ENCODE data around the gene PIK3R4.

Gene PIK3R4

DNA sequence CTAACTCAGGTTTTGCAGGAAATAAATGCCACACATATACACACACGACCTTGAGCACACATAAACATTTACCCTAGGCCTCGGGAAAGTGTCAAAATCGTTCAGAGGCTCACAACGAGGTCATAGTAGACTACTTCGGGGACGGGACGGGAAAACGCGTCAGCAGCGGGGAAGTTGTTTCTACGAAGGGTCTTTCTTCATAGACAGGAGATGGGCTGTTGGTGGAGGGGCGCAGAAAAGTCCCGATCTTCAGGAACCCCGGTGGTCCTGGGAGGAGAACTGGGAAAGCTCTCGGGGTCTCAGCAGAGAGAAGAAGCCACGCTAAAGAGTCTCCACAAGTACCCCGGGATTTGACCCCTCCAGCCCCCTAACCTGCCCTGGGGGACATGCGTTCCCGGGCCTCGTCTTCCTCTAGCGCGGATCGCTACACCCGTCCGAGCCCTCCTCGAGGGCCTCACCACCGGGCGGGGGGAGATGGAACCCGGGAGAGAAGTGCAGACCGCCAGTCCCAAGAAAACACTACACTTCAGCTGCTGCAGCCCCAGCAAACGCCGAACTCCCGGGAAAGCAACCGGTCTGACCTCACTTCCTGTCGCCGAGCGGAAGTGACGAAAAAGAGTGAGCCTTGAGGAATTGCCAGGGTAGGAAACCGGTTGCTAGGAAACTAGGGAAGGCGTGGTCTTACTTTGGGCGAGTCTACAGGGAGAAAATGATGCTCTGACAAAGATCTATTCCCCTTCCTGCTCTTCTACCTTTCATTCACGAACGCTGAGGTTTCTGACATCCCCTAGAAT, at the start of gene PIK3R4:
Gene PIK3R4, minus strand, starts transcription at position 584 of the 794 bp plus-strand sequence. CDS start 1,611 bp downstream, outside the sequence.
- peaks cover 60% of the 10 kb centered on the region for H3K79me2 ChIP-seq (ENCODE audit: control insufficient read depth, low read length)
- no peaks in the 10 kb centered on the region for H4K20me1 ChIP-seq (ENCODE audit: control insufficient read depth, insufficient read depth, low read depth, low read length)
- H3K9me3 ChIP-seq (ENCODE audit: control insufficient read depth, insufficient read depth, low read length), result no peaks in the 10 kb centered on the region
- H3F3A ChIP-seq (ENCODE audit: control insufficient read depth, insufficient read depth), result peaks cover 6% of the 10 kb centered on the region; the same call in 1 of the 2 replicates
- no peaks in the 10 kb centered on the region for H3K9me2 ChIP-seq (replicated peaks; ENCODE audit: control insufficient read depth, low read length)
- H3K27ac ChIP-seq (ENCODE audit: low read depth, low read length), result peak within 1 kb of the TSS; percentile 43
- H3K4me1 ChIP-seq (ENCODE audit: control insufficient read depth, low read length), result peaks cover 39% of the 10 kb centered on the region
- H3K4me3 ChIP-seq (ENCODE audit: low read length), result peak within 1 kb of the TSS; percentile 97
- H3K36me3 ChIP-seq (ENCODE audit: control insufficient read depth, low read length), result peaks cover 21% of the 10 kb centered on the region
- no peak for TF ChIP-seq EZH2phosphoT487 (IDR thresholded peaks at IDR 0.05; ENCODE audit: borderline replicate concordance, low read length)
- TF ChIP-seq, protein P1, sequence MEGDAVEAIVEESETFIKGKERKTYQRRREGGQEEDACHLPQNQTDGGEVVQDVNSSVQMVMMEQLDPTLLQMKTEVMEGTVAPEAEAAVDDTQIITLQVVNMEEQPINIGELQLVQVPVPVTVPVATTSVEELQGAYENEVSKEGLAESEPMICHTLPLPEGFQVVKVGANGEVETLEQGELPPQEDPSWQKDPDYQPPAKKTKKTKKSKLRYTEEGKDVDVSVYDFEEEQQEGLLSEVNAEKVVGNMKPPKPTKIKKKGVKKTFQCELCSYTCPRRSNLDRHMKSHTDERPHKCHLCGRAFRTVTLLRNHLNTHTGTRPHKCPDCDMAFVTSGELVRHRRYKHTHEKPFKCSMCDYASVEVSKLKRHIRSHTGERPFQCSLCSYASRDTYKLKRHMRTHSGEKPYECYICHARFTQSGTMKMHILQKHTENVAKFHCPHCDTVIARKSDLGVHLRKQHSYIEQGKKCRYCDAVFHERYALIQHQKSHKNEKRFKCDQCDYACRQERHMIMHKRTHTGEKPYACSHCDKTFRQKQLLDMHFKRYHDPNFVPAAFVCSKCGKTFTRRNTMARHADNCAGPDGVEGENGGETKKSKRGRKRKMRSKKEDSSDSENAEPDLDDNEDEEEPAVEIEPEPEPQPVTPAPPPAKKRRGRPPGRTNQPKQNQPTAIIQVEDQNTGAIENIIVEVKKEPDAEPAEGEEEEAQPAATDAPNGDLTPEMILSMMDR (IDR thresholded peaks at IDR 0.05; ENCODE audit: low read depth, low read length, poor library complexity, severe bottlenecking), result no peak
- peak within 1 kb of the TSS; percentile 99 for H3K4me2 ChIP-seq (ENCODE audit: low read length)
- no peaks in the 10 kb centered on the region for H3K27me3 ChIP-seq (ENCODE audit: control insufficient read depth, low read length)

DNA sequence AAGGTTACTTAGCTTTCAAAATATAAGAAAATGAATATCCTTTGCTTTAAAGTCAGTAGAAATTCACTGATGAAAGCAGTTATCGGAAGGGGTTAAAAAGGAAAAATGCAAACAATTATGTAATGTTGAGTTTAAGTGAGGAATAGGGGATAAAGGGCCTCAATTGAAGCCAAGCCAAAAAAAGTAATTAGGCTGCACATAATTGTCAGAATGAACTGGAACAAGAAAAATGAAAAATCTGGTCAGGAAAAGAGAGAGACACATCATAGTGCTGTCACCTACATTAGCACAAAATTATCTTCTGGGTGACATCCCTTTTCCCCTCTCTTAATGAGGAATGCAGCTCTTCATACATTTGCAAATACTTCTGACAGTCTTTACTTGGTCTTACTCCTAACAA, 48.8 kb upstream of the PIK3R4 start:
- no peaks in the 10 kb centered on the region for H3K4me1 ChIP-seq (ENCODE audit: control insufficient read depth, low read length)
- peaks cover 4% of the 10 kb centered on the region; the same call in 1 of the 2 replicates for H3K27me3 ChIP-seq (ENCODE audit: control insufficient read depth, low read length)
- H3K4me3 ChIP-seq (ENCODE audit: low read length), result no peak overlapping the region
- no peaks in the 10 kb centered on the region for H3K9me3 ChIP-seq (ENCODE audit: control insufficient read depth, insufficient read depth, low read length)
- no peaks in the 10 kb centered on the region for H4K20me1 ChIP-seq (ENCODE audit: control insufficient read depth, insufficient read depth, low read depth, low read length)
- no peak overlapping the region for H3K27ac ChIP-seq (ENCODE audit: low read depth, low read length)
- no peaks in the 10 kb centered on the region for H3F3A ChIP-seq (ENCODE audit: control insufficient read depth, insufficient read depth)
- H3K36me3 ChIP-seq (ENCODE audit: control insufficient read depth, low read length), result no peaks in the 10 kb centered on the region
- no peaks in the 10 kb centered on the region for H3K79me2 ChIP-seq (ENCODE audit: control insufficient read depth, low read length)
- H3K9me2 ChIP-seq (replicated peaks; ENCODE audit: control insufficient read depth, low read length), result no peaks in the 10 kb centered on the region
- H3K4me2 ChIP-seq (ENCODE audit: low read length), result no peak overlapping the region
- TF ChIP-seq EZH2phosphoT487 (IDR thresholded peaks at IDR 0.05; ENCODE audit: borderline replicate concordance, low read length), result no peak
- TF ChIP-seq, protein P1 (IDR thresholded peaks at IDR 0.05; ENCODE audit: low read depth, low read length, poor library complexity, severe bottlenecking), result no peak

GRCh38 chr3:130792246-130792645, 45.6 kb upstream of the PIK3R4 start:
- no peaks in the 10 kb centered on the region for H3K9me3 ChIP-seq (ENCODE audit: control insufficient read depth, insufficient read depth, low read length)
- H3K27ac ChIP-seq (ENCODE audit: low read depth, low read length), result no peak overlapping the region
- H3F3A ChIP-seq (ENCODE audit: control insufficient read depth, insufficient read depth), result no peaks in the 10 kb centered on the region
- H3K4me2 ChIP-seq (ENCODE audit: low read length), result no peak overlapping the region
- no peaks in the 10 kb centered on the region for H4K20me1 ChIP-seq (ENCODE audit: control insufficient read depth, insufficient read depth, low read depth, low read length)
- H3K4me3 ChIP-seq (ENCODE audit: low read length), result no peak overlapping the region
- no peaks in the 10 kb centered on the region for H3K9me2 ChIP-seq (replicated peaks; ENCODE audit: control insufficient read depth, low read length)
- no peaks in the 10 kb centered on the region for H3K4me1 ChIP-seq (ENCODE audit: control insufficient read depth, low read length)
- H3K79me2 ChIP-seq (ENCODE audit: control insufficient read depth, low read length), result no peaks in the 10 kb centered on the region
- H3K36me3 ChIP-seq (ENCODE audit: control insufficient read depth, low read length), result no peaks in the 10 kb centered on the region
- H3K27me3 ChIP-seq (ENCODE audit: control insufficient read depth, low read length), result peaks cover 7% of the 10 kb centered on the region; the same call in 1 of the 2 replicates
- no peak for TF ChIP-seq EZH2phosphoT487 (IDR thresholded peaks at IDR 0.05; ENCODE audit: borderline replicate concordance, low read length)
- TF ChIP-seq, protein P1 (IDR thresholded peaks at IDR 0.05; ENCODE audit: low read depth, low read length, poor library complexity, severe bottlenecking), result no peak
